Cardiac muscle cell (in vitro differentiated cells and primary cell): ENCODE results near the gene GFPT2. TPM values are rescaled to one million over a fixed set of nuclear protein-coding genes. Genes with fewer than 3 reads are reported as not detected.

ENCODE experiments used
- DNase-seq, 2 donors: peaks; one replicate each; pipeline versions ENCODE4 v3.0.0 to v3.0.0-alpha.2; 2010 to 2017; ENCODE audit warnings: low read depth in 1 of 2, low spot score in 1 of 2
- H3K27ac ChIP-seq: fragments of 200-600 bp; sonication (generic); 2 replicates; pipeline ENCODE4 v1.5.1; 2016
- H3K27me3 ChIP-seq: fragments of 200-600 bp; sonication (generic); 2 replicates; pipeline ENCODE4 v1.6.0; 2016; ENCODE audit warnings: control low read depth
- H3K36me3 ChIP-seq: fragments of 200-600 bp; sonication (generic); 2 replicates; pipeline ENCODE4 v1.5.1; 2016; ENCODE audit warnings: control low read depth
- H3K4me1 ChIP-seq: fragments of 200-600 bp; sonication (generic); 2 replicates; pipeline ENCODE4 v1.8.1; 2017; ENCODE audit warnings: low read depth, mild to moderate bottlenecking, mixed run types
- H3K4me3 ChIP-seq: fragments of 200-600 bp; sonication (generic); 2 replicates; pipeline ENCODE4 v1.5.1; 2016; ENCODE audit warnings: mild to moderate bottlenecking
- H3K9me3 ChIP-seq: fragments of 200-600 bp; sonication (generic); 2 replicates; pipeline ENCODE4 v1.5.1; 2017; ENCODE audit warnings: low read depth, mild to moderate bottlenecking, control low read depth
- CTCF ChIP-seq: IDR thresholded peaks from 2 replicates; pipeline ENCODE4 v1.5.1; 2012; ENCODE audit warnings: low read depth, mild to moderate bottlenecking, low read length
- polyA plus RNA-seq: library from polyadenylated mRNA; unstranded; fragments of >200 nt; fragmentation: Nextera tagmentation; extraction: Ambion mirVana; gene quantifications from 2 replicates; pipeline ENCODE4 v1.2.1, GENCODE V29; 2016
- total RNA-seq: library from RNA; depleted of rRNA; stranded (reverse); fragments of >200 nt; gene quantifications from 2 replicates; pipeline ENCODE4 v1.2.3, GENCODE V29; 2016

Gene GFPT2
- total and polyA plus RNA-seq, 2 experiments from 2014 or later = 37.7 to 39.8 TPM

- Histone ChIP-seq H3K27ac (peak within 1 kb of the TSS; percentile 84), H3K4me1 (peaks cover 18% of the 10 kb centered on the region), H3K9me3 (no peaks in the 10 kb centered on the region), H3K27me3 (no peaks in the 10 kb centered on the region), H3K4me3 (peak within 1 kb of the TSS; percentile 77), H3K36me3 (no peaks in the 10 kb centered on the region)
- no peak for TF ChIP-seq CTCF
- DNase-seq = peak; percentile 82 to 94
These were observed 60.9 kb downstream of the GFPT2 start, which contains the start of gene MAPK9 for GRCh38 chr5:180291943-180292831. TSS of gene MAPK9 (minus strand) at chr5:180292083. CDS start at chr5:180280561, 11,522 bp downstream.

GRCh38 chr5:180291234-180291940, 61.7 kb downstream of the GFPT2 start:
- peak in 1 of 2 donors; percentile 39 for DNase-seq
- Histone ChIP-seq H3K9me3 (no peaks in the 10 kb centered on the region), H3K4me1 (peaks cover 18% of the 10 kb centered on the region), H3K4me3 (peak overlapping the region; percentile 77), H3K27ac (peak overlapping the region; percentile 65), H3K36me3 (no peaks in the 10 kb centered on the region), H3K27me3 (no peaks in the 10 kb centered on the region)
- TF ChIP-seq CTCF = peak; percentile 27

- no peaks in the 10 kb centered on the region for H3K9me3 ChIP-seq
- H3K4me3 ChIP-seq = peak overlapping the region; percentile 77
- DNase-seq = no peak
- no peaks in the 10 kb centered on the region for H3K36me3 ChIP-seq
- H3K4me1 ChIP-seq = peaks cover 18% of the 10 kb centered on the region
- peak overlapping the region; percentile 65 for H3K27ac ChIP-seq
- no peak for TF ChIP-seq CTCF
- H3K27me3 ChIP-seq = no peaks in the 10 kb centered on the region
These were observed 62.4 kb downstream of the GFPT2 start for GRCh38 chr5:180290568-180291233.

GRCh38 chr5:180289966-180290365, 63.2 kb downstream of the GFPT2 start:
- H3K27ac ChIP-seq = no peak overlapping the region
- TF ChIP-seq CTCF = no peak
- DNase-seq = no peak
- peaks cover 18% of the 10 kb centered on the region for H3K4me1 ChIP-seq
- no peaks in the 10 kb centered on the region for H3K36me3 ChIP-seq
- H3K4me3 ChIP-seq = no peak overlapping the region
- H3K9me3 ChIP-seq = no peaks in the 10 kb centered on the region
- no peaks in the 10 kb centered on the region for H3K27me3 ChIP-seq

- Histone ChIP-seq H3K27me3 (no peaks in the 10 kb centered on the region), H3K9me3 (no peaks in the 10 kb centered on the region), H3K36me3 (no peaks in the 10 kb centered on the region), H3K4me1 (peaks cover 18% of the 10 kb centered on the region), H3K27ac (no peak overlapping the region), H3K4me3 (no peak overlapping the region)
- no peak for DNase-seq
- no peak for TF ChIP-seq CTCF
These were observed 63.7 kb downstream of the GFPT2 start for GRCh38 chr5:180289433-180289832.
